Measurements from ENCODE around the gene CNTNAP2.

- TF ChIP-seq CTCF (IDR thresholded peaks at IDR 0.05; ENCODE audit: insufficient read depth, low read length, poor library complexity, severe bottlenecking) (no peak), EZH2phosphoT487 (conservative IDR thresholded peaks at IDR 0.05; ENCODE audit: low read length) (no peak)
These were observed 2220.8 kb downstream of the CNTNAP2 start for GRCh38 chr7:148337246-148337965.
